ENCODE results near the gene TPO.

TPO gene

GRCh38 chr2:1448009-1448408 is 34.7 kb downstream of the TPO start:
- DNase-seq (ENCODE audit: low read depth in 2 of 2) = no peak

- DNase-seq (ENCODE audit: low read depth in 2 of 2) = no peak
Observed at GRCh38 chr2:1450915-1451314, 37.7 kb downstream of the TPO start.

GRCh38 chr2:1451422-1451821 is 38.2 kb downstream of the TPO start:
- no peak for DNase-seq (ENCODE audit: low read depth in 2 of 2)

GRCh38 chr2:1453561-1453960 is 40.3 kb downstream of the TPO start:
- no peak for DNase-seq (ENCODE audit: low read depth in 2 of 2)

GRCh38 chr2:1454346-1454745 is 41.1 kb downstream of the TPO start:
- DNase-seq (ENCODE audit: low read depth in 2 of 2) = no peak

GRCh38 chr2:1455466-1455865 is 42.2 kb downstream of the TPO start:
- no peak for DNase-seq (ENCODE audit: low read depth in 2 of 2)

GRCh38 chr2:1458432-1458831 is 45.2 kb downstream of the TPO start:
- DNase-seq (ENCODE audit: low read depth in 2 of 2) = no peak

- no peak for DNase-seq (ENCODE audit: low read depth in 2 of 2)
Observed at GRCh38 chr2:1459727-1460126, 46.5 kb downstream of the TPO start.

GRCh38 chr2:1460851-1461418 is 47.7 kb downstream of the TPO start:
- DNase-seq (ENCODE audit: low read depth in 2 of 2) = no peak

GRCh38 chr2:1461507-1462390 is 48.5 kb downstream of the TPO start:
- no peak for DNase-seq (ENCODE audit: low read depth in 2 of 2)

GRCh38 chr2:1462994-1463393 is 49.7 kb downstream of the TPO start:
- no peak for DNase-seq (ENCODE audit: low read depth in 2 of 2)

- DNase-seq (ENCODE audit: low read depth in 2 of 2) = no peak
Observed at GRCh38 chr2:1472350-1472749, 59.1 kb downstream of the TPO start.

GRCh38 chr2:1476617-1477195 is 63.4 kb downstream of the TPO start:
- no peak for DNase-seq (ENCODE audit: low read depth in 2 of 2)

GRCh38 chr2:1477196-1478040 is 64.2 kb downstream of the TPO start:
- no peak for DNase-seq (ENCODE audit: low read depth in 2 of 2)

- DNase-seq (ENCODE audit: low read depth in 2 of 2) = no peak
Observed at GRCh38 chr2:1478311-1479305, 65.3 kb downstream of the TPO start.

- DNase-seq (ENCODE audit: low read depth in 2 of 2) = no peak
Observed at GRCh38 chr2:1479346-1479745, 66.1 kb downstream of the TPO start.

- no peak for DNase-seq (ENCODE audit: low read depth in 2 of 2)
Observed at GRCh38 chr2:1480671-1481076, 67.4 kb downstream of the TPO start.

- no peak for DNase-seq (ENCODE audit: low read depth in 2 of 2)
Observed at GRCh38 chr2:1481406-1482252, 68.4 kb downstream of the TPO start.

GRCh38 chr2:1482253-1482675 is 69.0 kb downstream of the TPO start:
- DNase-seq (ENCODE audit: low read depth in 2 of 2) = no peak

- DNase-seq (ENCODE audit: low read depth in 2 of 2) = no peak
Observed at GRCh38 chr2:1482981-1483380, 69.7 kb downstream of the TPO start.
